ENCODE measurements around the gene HMGXB3.

HMGXB3 gene

DNA sequence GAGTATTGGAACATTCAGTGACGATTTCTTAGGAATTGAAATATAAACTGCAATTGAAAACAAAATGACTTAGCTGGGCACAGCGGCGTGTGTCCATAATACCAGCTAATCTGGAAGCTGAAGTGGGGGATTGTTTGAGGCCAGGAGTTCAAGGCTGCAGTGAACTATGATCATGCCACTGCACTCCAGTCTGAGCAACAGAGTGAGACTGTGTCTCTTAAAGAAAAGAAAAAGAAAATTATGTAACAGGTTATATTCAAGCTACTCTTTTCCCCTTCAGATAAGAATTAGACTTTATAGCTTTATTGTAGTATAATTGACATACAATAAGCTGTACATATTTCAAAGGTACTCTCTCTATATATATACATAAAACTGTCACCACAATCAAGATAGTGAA, 33.6 kb upstream of the HMGXB3 start:
- H3K4me3 ChIP-seq (ENCODE audit: low read depth, low read length): no peak overlapping the region
- TF ChIP-seq, protein P1, sequence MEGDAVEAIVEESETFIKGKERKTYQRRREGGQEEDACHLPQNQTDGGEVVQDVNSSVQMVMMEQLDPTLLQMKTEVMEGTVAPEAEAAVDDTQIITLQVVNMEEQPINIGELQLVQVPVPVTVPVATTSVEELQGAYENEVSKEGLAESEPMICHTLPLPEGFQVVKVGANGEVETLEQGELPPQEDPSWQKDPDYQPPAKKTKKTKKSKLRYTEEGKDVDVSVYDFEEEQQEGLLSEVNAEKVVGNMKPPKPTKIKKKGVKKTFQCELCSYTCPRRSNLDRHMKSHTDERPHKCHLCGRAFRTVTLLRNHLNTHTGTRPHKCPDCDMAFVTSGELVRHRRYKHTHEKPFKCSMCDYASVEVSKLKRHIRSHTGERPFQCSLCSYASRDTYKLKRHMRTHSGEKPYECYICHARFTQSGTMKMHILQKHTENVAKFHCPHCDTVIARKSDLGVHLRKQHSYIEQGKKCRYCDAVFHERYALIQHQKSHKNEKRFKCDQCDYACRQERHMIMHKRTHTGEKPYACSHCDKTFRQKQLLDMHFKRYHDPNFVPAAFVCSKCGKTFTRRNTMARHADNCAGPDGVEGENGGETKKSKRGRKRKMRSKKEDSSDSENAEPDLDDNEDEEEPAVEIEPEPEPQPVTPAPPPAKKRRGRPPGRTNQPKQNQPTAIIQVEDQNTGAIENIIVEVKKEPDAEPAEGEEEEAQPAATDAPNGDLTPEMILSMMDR (IDR thresholded peaks at IDR 0.05; ENCODE audit: low read depth, low read length): no peak

DNA sequence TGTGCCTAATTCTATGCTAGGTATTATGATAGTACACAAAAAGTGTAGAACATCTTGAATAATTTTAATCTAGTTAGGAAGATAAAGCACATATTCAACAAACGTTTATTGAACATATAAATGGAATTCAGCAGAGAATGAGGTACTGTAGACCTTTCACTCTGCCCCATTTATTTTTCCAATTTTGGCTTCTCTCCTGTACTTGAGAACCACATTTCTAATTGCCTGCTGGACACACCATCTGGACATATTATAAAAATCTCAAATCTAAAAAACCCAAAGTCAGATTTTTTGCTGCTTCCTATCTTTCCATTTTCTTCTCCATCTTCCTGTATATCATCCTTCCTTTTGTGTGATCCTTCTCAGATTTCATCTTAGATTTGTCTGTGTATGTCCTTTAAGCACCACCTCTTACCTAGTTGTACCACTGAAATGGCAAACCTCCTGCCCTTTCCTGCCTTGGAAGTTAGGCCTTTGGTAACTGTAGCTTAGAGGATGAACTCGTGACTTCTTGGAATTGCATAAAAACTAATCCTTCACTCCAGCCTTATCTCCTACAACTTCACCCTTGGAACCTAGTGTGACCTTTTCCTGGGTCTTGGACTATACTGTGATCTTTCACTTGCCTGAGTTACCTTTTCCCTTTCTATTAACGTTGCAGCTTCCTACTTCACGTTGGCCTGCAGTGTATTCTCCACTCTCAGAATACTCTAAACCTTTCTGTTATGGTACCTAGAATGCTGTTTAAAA, 31.2 kb upstream of the HMGXB3 start:
- no peak overlapping the region for H3K4me3 ChIP-seq (ENCODE audit: low read depth, low read length)
- TF ChIP-seq, protein P1 (IDR thresholded peaks at IDR 0.05; ENCODE audit: low read depth, low read length): no peak

DNA sequence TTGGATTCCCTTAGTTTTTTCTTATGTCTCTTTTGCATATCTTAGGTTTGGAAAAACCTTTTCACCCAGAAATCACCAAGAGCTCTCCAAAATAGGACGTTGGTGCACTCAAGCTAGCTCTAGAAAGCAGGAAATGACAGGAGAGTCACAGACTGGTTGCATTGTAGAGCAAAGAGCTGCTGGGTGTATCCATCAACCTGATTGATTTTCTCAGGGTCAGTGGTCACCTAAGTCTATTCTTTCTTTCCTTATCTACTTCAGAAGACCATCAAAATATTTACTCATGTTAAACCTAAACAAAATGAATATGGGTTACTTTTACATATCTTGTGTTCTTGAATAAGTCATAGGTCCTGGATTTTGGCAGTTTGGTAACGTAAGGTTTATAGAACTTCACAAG, 25.1 kb upstream of the HMGXB3 start:
- no peak overlapping the region for H3K4me3 ChIP-seq (ENCODE audit: low read depth, low read length)
- TF ChIP-seq, protein P1 (IDR thresholded peaks at IDR 0.05; ENCODE audit: low read depth, low read length): no peak

DNA sequence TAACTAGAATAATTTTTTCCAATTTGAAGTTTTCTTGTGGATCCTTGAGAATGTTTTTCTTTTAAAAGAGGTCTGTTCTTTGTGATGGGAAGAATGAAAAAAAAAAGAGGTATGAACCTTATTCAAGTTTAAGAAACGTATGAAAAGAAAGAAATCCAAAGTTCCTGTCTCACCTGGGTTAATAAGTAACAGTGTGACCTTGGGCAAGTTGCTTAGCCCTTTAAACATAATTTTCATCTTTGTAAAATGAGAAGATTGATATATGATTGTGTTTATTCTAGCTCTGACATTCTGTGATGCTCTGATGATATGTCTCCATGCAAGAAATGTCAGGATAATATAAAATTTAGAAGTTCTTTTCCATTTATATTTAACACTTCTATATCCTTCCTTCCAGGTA, 20.6 kb upstream of the HMGXB3 start:
- no peak overlapping the region for H3K4me3 ChIP-seq (ENCODE audit: low read depth, low read length)
- TF ChIP-seq, protein P1 (IDR thresholded peaks at IDR 0.05; ENCODE audit: low read depth, low read length): no peak

DNA sequence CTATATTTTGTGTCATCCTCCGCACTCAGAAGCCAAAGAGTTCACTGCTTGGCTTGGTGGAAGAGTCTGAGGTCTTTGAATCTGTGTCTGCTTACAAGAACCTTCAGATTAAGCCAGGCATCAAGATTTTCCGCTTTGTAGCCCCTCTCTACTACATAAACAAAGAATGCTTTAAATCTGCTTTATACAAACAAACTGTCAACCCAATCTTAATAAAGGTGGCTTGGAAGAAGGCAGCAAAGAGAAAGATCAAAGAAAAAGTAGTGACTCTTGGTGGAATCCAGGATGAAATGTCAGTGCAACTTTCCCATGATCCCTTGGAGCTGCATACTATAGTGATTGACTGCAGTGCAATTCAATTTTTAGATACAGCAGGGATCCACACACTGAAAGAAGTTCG, 19.3 kb upstream of the HMGXB3 start:
- TF ChIP-seq, protein P1 (IDR thresholded peaks at IDR 0.05; ENCODE audit: low read depth, low read length): no peak
- H3K4me3 ChIP-seq (ENCODE audit: low read depth, low read length): no peak overlapping the region

DNA sequence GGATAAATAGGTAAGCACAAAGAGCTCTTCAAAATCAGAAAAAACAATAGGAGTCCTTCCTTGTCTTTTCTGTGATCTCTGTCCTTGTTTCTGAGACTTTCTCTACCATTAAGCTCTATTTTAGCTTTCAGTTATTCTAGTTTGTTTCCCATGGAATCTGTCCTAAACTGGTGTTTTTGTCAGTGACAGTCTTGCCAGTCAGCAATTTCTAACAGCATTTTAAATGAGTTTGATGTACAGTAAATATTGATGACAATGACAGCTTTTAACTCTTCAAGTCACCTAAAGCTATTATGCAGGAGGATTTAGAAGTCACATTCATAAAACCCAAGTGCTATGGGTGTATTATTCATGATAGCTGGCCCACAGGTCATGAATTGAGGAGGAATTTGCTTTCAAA, 18.0 kb upstream of the HMGXB3 start:
- H3K4me3 ChIP-seq (ENCODE audit: low read depth, low read length): no peak overlapping the region
- TF ChIP-seq, protein P1 (IDR thresholded peaks at IDR 0.05; ENCODE audit: low read depth, low read length): no peak

DNA sequence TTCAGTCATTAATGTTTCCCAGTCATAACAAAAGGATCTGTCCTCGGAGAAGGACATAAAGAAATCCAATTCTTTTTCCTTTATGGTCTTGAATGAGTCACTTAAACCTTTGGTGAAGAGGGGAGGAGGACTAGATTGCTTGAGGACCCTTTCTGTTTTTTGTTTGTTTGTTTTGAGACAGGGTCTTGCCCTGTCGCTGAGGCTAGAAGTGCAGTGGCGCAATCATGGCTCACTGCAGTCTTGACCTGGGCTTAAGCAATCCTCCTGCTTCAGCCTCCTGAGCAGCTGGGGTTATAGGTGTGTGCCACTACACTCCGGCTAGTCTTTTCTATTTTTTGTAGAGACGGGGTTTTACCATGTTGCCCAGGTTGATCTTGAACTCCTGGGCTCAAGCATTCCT, 12.4 kb upstream of the HMGXB3 start:
- H3K4me3 ChIP-seq (ENCODE audit: low read depth, low read length): no peak overlapping the region
- TF ChIP-seq, protein P1 (IDR thresholded peaks at IDR 0.05; ENCODE audit: low read depth, low read length): no peak
